GM18907 (cell line): ENCODE data around the gene TERT.

Experiments used
- ATAC-seq: cut with Tn5 transposase; IDR thresholded peaks from one replicate; pipeline ENCODE4 v1.9.1; 2021; ENCODE audit warnings: mild to moderate bottlenecking, moderate library complexity; ENCODE audit not compliant: unreplicated experiment

The TERT gene

DNA sequence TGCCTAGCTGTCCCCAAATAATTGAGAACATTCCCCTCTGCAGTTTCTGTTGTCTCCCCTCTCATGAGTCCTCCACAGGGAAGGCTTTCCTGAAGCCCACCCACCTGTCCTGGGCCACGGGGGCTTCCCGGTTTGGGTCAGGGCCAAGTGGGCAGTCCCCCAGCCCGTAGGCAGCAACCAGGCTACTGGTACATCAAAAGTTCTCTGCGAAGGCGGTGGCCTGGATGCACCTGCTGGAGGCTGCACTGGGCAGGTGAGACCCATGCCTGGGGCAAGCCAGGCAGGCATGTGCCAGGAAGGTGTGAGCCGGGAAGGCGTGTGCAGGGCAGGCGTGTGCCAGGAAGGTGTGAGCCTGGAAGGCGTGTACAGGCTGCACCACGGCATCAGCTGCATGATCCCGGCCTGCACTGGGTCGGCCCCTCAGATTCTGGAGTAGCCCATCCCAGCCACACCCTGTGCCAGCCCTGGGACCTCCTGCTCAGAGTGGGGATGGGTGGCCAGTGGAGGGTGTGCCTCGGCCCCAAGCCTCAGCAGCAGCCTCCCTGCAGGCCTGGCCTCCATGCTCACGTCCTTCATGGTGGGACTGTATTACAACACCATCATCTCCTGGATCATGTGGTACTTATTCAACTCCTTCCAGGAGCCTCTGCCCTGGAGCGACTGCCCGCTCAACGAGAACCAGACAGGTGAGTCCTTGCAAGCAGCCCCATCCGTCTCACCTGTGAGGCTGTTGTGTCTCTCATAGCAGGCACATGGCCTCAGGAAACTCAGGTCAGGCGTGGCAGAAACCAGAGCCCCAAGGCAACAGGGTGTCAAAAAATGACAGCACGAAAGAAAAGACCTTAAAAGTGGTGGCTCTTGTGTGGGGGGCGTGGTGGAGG lies 84.7 kb downstream of the TERT start:
- no peak for ATAC-seq

GRCh38 chr5:1209489-1209852 lies 85.4 kb downstream of the TERT start:
- ATAC-seq: no peak

DNA sequence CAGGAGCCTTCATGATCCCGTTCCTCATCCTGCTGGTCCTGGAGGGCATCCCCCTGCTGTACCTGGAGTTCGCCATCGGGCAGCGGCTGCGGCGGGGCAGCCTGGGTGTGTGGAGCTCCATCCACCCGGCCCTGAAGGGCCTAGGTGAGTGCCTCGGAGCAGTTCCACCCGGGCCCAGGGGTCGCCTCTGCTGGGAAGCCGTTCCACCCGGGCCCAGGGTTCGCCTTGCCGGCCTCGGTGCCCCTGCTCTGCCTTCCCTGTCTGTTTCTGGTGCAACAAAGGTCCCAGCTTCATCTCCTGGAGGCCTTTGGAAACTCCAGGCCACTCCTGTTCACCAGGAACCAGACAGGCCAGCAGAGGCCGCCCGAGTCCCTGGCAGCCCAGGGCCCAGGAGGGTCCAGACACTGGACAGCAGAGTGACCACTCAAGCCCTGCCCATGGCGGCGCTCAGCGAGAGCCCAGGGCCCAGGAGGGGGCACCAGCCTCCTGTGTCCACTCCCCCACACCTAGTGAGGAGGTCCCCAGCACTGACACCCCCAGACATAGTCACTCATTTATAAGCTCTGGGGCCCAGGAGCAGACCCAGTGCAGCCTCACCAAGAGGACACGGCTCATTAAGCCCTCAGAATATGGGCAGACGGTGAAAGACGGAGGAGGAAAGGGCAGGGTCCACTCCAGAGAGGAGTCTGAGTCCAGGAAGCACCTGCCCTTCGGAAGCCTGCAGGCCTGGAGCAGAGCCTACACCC lies 86.0 kb downstream of the TERT start:
- no peak for ATAC-seq

GRCh38 chr5:1208221-1208742 lies 86.6 kb downstream of the TERT start:
- no peak for ATAC-seq

DNA sequence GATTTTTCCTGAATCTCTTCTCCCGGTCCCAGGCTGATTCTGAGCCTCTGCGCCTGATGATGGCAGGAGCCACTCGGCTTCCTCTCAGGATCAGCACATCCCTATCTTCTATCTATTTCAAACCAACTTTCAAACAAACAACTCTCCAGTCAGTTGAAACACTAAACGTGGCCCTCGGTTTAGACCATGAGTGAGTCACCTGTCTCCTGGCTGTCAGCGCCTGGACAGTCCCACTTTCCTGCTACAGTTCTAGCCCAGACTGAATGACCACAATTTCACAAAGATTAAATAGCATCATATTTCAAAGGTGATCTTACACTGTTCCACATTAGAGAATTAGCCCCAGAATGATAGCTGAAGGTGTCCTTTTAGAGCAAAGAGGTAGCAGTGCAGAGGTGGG lies 87.3 kb downstream of the TERT start:
- no peak for ATAC-seq

DNA sequence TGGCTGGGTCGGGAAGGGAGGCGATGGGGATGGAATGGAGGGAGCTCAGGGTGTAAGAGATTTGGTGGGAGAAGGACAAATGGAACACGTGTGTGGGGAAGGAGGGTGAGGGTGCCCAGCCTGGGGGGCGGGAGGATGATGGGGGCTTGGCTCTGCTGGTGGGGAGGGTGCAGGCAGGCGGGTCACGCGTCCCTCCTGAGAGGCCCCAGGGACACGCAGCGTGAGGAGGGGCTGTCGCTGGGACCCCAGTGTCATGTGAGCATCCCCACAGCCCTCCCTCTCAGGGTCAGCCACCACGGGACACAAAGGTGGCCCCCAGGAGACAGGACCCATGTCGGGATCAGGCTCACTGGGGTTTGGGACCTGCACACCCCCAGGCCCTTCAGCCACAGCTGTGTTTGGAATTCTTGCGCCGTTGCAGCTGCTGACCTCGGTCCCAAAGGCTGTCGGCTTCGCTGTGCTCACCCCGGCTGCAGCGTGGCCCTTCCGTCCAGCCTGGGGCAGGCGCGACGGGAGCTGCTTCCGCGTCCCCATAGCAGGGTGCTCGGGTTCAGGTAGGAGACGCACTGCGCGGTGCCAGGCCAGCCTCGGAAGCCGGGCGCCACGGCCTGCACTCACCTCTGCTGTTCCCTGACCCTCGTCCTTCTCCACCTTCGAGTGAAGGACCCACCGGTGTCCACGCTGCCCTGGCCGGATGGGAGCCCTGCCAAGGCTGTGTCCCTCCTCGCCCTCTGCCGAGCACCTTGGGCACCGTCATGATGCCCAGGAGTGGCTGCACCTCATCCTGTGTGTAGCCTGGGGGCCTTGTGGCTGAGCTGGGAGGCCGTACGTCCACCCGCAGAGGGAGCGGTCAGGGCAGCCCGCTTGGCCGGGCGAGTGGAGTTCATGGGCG lies 88.1 kb downstream of the TERT start:
- no peak for ATAC-seq

- no peak for ATAC-seq
Measured at GRCh38 chr5:1205255-1206180, 89.3 kb downstream of the TERT start.

DNA sequence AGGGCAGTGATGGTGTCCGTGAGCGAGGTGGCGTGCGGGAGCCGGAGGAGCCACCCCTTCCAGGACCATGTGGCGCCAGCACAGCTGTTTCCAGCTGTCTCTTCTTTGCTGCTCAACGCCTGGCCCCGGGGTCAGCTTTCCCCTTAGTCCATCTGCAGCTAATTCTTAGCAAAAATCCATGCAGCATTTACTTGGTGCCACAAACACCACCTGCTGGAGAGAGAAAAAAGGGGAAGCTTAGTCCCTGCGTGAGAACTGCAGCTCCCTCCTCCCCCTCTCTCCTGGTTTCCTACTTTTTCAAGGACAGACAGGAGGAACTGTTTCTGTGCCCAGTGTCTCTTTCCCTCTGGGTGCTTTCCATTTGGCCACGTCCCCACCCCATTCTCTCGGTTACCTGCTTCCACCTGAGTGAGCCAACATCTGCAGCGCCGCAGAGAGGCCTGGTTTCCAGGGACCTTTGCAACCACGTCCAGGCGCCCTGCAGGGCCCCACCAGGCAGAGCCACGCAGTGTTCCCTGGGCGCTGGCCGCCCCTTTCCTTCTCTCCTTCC lies 90.1 kb downstream of the TERT start:
- ATAC-seq: no peak

DNA sequence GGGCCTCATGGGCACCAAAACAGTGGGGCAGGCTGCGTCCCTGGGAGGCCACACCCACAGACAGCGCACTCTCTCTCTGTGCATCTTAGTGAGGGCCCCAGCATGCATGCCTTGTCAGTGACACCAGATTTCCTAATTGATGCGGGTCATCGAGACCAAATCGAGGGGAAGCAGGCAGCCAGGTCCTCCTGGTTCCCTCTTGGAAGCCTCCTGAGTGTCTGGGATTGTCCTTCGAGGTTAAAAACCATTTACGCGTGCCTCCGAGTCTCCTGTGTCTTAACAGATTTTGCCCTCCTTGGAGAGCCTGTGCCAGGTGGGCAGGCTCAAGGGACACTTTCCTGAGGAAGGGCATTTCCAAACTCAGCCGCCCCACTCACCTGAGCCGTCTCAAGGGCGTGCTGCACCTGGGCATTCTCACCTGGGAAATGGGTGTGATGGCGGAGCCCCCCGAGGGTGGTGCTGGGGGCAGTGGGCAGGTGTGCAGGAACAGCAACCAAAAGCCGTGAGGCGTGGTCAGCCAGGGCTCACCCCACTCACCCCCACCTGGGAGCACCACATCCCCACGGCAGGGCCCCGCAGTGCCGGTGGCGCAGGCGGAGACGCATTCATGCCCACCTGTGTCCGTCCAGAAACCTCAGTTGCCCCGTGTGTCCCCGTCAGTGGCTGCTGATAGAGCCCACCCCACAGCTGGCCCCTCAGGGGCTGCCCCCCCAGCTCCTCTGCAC lies 90.7 kb downstream of the TERT start:
- no peak for ATAC-seq

- no peak for ATAC-seq
Measured at GRCh38 chr5:1203311-1203967, 91.4 kb downstream of the TERT start.
